SH-SY5Y (cell line): ENCODE results near the gene SRPRA.

Experiments
- GATA2 ChIP-seq: IDR thresholded peaks from 2 replicates; pipeline ENCODE4 v1.6.1; 2011; ENCODE audit warnings: mild to moderate bottlenecking, low read depth, low read length
- GATA3 ChIP-seq: IDR thresholded peaks from 2 replicates; pipeline ENCODE4 v1.6.1; 2011; ENCODE audit warnings: low read depth, mild to moderate bottlenecking, low read length, moderate library complexity

DNA sequence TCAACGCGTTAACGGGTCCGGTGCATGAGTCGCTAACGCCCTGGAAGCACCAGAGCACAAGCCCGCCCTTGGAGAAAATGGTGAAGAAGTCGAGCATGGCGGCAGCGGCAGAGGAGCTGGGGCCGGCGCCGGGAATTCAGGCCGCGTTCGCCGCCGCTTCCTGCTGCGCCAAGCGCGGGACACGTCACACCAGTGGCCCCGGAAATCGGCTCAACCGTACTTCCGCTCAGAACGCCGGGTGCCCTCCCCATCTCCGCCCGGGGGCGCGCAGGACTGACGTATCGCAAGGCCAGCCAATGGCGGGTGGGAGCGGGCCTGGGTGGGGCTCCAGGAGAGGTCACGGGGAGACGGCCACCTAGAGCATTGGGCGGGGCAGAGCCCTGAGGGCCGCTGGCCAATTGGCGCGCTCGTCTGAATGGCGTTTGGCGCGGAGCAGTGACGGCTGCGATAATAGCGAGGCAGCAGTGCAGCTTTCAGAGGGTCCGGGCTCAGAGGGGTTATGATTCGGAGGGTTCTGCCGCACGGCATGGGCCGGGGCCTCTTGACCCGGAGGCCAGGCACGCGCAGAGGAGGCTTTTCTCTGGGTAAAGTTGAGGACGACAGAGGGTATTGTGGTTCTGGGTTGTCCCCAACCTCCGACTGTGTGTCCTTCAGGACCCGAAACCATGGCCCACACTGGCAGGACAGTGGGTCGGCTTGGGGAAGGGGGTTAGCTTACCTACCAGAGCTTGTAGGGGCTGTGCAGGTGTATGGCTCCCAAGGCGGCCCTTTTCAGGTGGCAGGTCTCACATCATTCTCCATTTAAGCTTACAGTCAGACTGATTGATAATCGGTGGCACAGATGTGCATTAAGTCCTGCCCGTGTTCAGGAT lies at the start of gene SRPRA, which contains the start of gene FOXRED1:
- TF ChIP-seq GATA3 (no peak), GATA2 (no peak)
